HG02588 (cell line): ENCODE results near the gene ATXN7.

Source experiments
- ATAC-seq: cut with Tn5 transposase; IDR thresholded peaks from one replicate; pipeline ENCODE4 v1.9.1; 2021; ENCODE audit warnings: mild to moderate bottlenecking, moderate library complexity; ENCODE audit not compliant: unreplicated experiment

ATXN7 gene

GRCh38 chr3:64046996-64047594 is 183.4 kb downstream of the ATXN7 start:
- no peak for ATAC-seq

- no peak for ATAC-seq
Observed at GRCh38 chr3:64047787-64048186, 184.1 kb downstream of the ATXN7 start.

- ATAC-seq = no peak
Observed at GRCh38 chr3:64048631-64049061, 185.0 kb downstream of the ATXN7 start.

GRCh38 chr3:64049136-64049535 is 185.5 kb downstream of the ATXN7 start:
- ATAC-seq = no peak

- ATAC-seq = no peak
Observed at GRCh38 chr3:64049832-64050231, 186.2 kb downstream of the ATXN7 start.
